GM21360 (cell line): ENCODE measurements around the gene RANGRF.
"Not testable (repeated sequence)": the region's sequence is repeated elsewhere in the genome, so short reads cannot be mapped to it uniquely, and the experiment has no call there.

ENCODE experiments used
- ATAC-seq: cut with Tn5 transposase; IDR thresholded peaks from one replicate; pipeline ENCODE4 v1.9.1; 2021; ENCODE audit warnings: mild to moderate bottlenecking, moderate library complexity; ENCODE audit not compliant: unreplicated experiment

RANGRF gene

GRCh38 chr17:8288336-8289102, at the start of gene RANGRF:
RANGRF (plus strand) TSS chr17:8288670; CDS start chr17:8288789, 119 bp downstream.
- ATAC-seq = peak; percentile 82

GRCh38 chr17:8243827-8244226, 44.6 kb upstream of the RANGRF start:
- no peak for ATAC-seq

- no peak for ATAC-seq
Observed at GRCh38 chr17:8244768-8245167, 43.7 kb upstream of the RANGRF start.

GRCh38 chr17:8248751-8249607, 39.5 kb upstream of the RANGRF start, which contains the start of gene PFAS:
PFAS (plus strand) TSS chr17:8249289; CDS start chr17:8253938, 4,649 bp downstream.
- peak; percentile 59 for ATAC-seq

GRCh38 chr17:8249621-8250500, 38.6 kb upstream of the RANGRF start:
- no peak for ATAC-seq

GRCh38 chr17:8251411-8251810, 37.1 kb upstream of the RANGRF start:
- not testable (repeated sequence) for ATAC-seq

GRCh38 chr17:8253801-8254200, 34.7 kb upstream of the RANGRF start:
- no peak for ATAC-seq

- ATAC-seq = no peak
Observed at GRCh38 chr17:8254881-8255280, 33.6 kb upstream of the RANGRF start.

GRCh38 chr17:8255499-8255898, 33.0 kb upstream of the RANGRF start:
- no peak for ATAC-seq

GRCh38 chr17:8256291-8256690, 32.2 kb upstream of the RANGRF start:
- no peak for ATAC-seq

- no peak for ATAC-seq
Observed at GRCh38 chr17:8256691-8257090, 31.8 kb upstream of the RANGRF start.

GRCh38 chr17:8257801-8258200, 30.7 kb upstream of the RANGRF start:
- no peak for ATAC-seq

- ATAC-seq = no peak
Observed at GRCh38 chr17:8264320-8264719, 24.1 kb upstream of the RANGRF start.

GRCh38 chr17:8264836-8265542, 23.5 kb upstream of the RANGRF start:
- no peak for ATAC-seq

GRCh38 chr17:8266648-8267479, 21.6 kb upstream of the RANGRF start:
- ATAC-seq = no peak

- no peak for ATAC-seq
Observed at GRCh38 chr17:8267480-8268147, 20.9 kb upstream of the RANGRF start.

GRCh38 chr17:8268550-8269298, 19.7 kb upstream of the RANGRF start:
- no peak for ATAC-seq

- no peak for ATAC-seq
Observed at GRCh38 chr17:8272421-8272820, 16.0 kb upstream of the RANGRF start.
